GM18868 (cell line): ENCODE data around the gene RAB44.
"Not testable (repeated sequence)": the region's sequence is repeated elsewhere in the genome, so short reads cannot be mapped to it uniquely, and the experiment has no call there.

ENCODE experiments used
- ATAC-seq: cut with Tn5 transposase; IDR thresholded peaks from one replicate; pipeline ENCODE4 v1.9.1; 2021; ENCODE audit warnings: mild to moderate bottlenecking, moderate library complexity; ENCODE audit not compliant: unreplicated experiment

RAB44 gene

GRCh38 chr6:36704961-36705577 lies 7.4 kb downstream of the RAB44 start:
- ATAC-seq: not testable (repeated sequence)

GRCh38 chr6:36706339-36706738 lies 8.7 kb downstream of the RAB44 start:
- ATAC-seq: no peak

GRCh38 chr6:36712816-36713215 lies 15.2 kb downstream of the RAB44 start:
- ATAC-seq: no peak

- no peak for ATAC-seq
Observed at GRCh38 chr6:36713846-36714245, 16.2 kb downstream of the RAB44 start.

GRCh38 chr6:36714511-36714910 lies 16.9 kb downstream of the RAB44 start:
- no peak for ATAC-seq

- no peak for ATAC-seq
Observed at GRCh38 chr6:36715469-36715868, 17.8 kb downstream of the RAB44 start.

GRCh38 chr6:36716476-36717093 lies 19.0 kb downstream of the RAB44 start:
- ATAC-seq: no peak

GRCh38 chr6:36717231-36717825 lies 19.7 kb downstream of the RAB44 start:
- no peak for ATAC-seq

- no peak for ATAC-seq
Observed at GRCh38 chr6:36717871-36718540, 20.4 kb downstream of the RAB44 start.

- ATAC-seq: no peak
Observed at GRCh38 chr6:36718560-36718959, 20.9 kb downstream of the RAB44 start.

- ATAC-seq: no peak
Observed at GRCh38 chr6:36719126-36719525, 21.5 kb downstream of the RAB44 start.

- ATAC-seq: no peak
Observed at GRCh38 chr6:36720251-36721141, 22.9 kb downstream of the RAB44 start.

GRCh38 chr6:36721369-36722140 lies 23.9 kb downstream of the RAB44 start:
- ATAC-seq: no peak

GRCh38 chr6:36722365-36722764 lies 24.7 kb downstream of the RAB44 start:
- no peak for ATAC-seq

GRCh38 chr6:36722879-36723278 lies 25.3 kb downstream of the RAB44 start:
- ATAC-seq: no peak

- not testable (repeated sequence) for ATAC-seq
Observed at GRCh38 chr6:36723992-36724391, 26.4 kb downstream of the RAB44 start.

- ATAC-seq: no peak
Observed at GRCh38 chr6:36724514-36725390, 27.1 kb downstream of the RAB44 start.

- no peak for ATAC-seq
Observed at GRCh38 chr6:36725581-36725980, 28.0 kb downstream of the RAB44 start.

- ATAC-seq: no peak
Observed at GRCh38 chr6:36727505-36728021, 29.9 kb downstream of the RAB44 start.
